IPS DF 6.9 (cell line): ENCODE measurements around the gene SLC12A8.

Experiments
- DNase-seq: peaks from one replicate; pipeline ENCODE4 v3.0.0-alpha.2; 2013; ENCODE audit warnings: low read depth, low spot score
- H3K27ac ChIP-seq: one replicate; pipeline ENCODE4 v1.5.1; 2013; ENCODE audit warnings: low read length, control low read depth
- H3K27me3 ChIP-seq: 2 replicates; pipeline ENCODE4 v1.6.1; 2013; ENCODE audit warnings: mild to moderate bottlenecking, low read length; ENCODE audit not compliant: control insufficient read depth, insufficient read depth
- H3K36me3 ChIP-seq: 2 replicates; pipeline ENCODE4 v1.6.1; 2013; ENCODE audit warnings: low read length; ENCODE audit not compliant: control insufficient read depth, insufficient read depth
- H3K4me1 ChIP-seq: 2 replicates; pipeline ENCODE4 v1.6.1; 2013; ENCODE audit warnings: low read length; ENCODE audit not compliant: control insufficient read depth, insufficient read depth
- H3K4me3 ChIP-seq: 2 replicates; pipeline ENCODE4 v1.5.1; 2013; ENCODE audit warnings: mild to moderate bottlenecking, low read length
- H3K9me3 ChIP-seq: 2 replicates; pipeline ENCODE4 v1.6.1; 2013; ENCODE audit warnings: low read length, inconsistent platforms; ENCODE audit not compliant: control insufficient read depth, insufficient read depth
- WGBS: extraction: QIAGEN DNeasy Blood & Tissue Kit; methylation state at CpG from one replicate; pipeline ENCODE4 v1.1.7; 2013; ENCODE audit warnings: mixed read lengths, missing lambda C conversion rate; ENCODE audit not compliant: insufficient read length, insufficient coverage; 5-methylcytosine and 5-hydroxymethylcytosine counted together

The SLC12A8 gene

GRCh38 chr3:125140011-125140817 is 72.3 kb downstream of the SLC12A8 start:
- no peaks in the 10 kb centered on the region for H3K36me3 ChIP-seq
- H3K4me3 ChIP-seq = no peak overlapping the region
- H3K4me1 ChIP-seq = peaks cover 8% of the 10 kb centered on the region
- no CpG with 5 or more reads among the region's 12 CpGs for WGBS
- no peaks in the 10 kb centered on the region for H3K27me3 ChIP-seq
- no peak overlapping the region for H3K27ac ChIP-seq
- no peaks in the 10 kb centered on the region for H3K9me3 ChIP-seq
- no peak for DNase-seq

- peaks cover 5% of the 10 kb centered on the region for H3K4me1 ChIP-seq
- WGBS = no CpG with 5 or more reads among the region's 4 CpGs
Observed at GRCh38 chr3:125139386-125139785, 73.2 kb downstream of the SLC12A8 start.

GRCh38 chr3:125137358-125138033 is 75.1 kb downstream of the SLC12A8 start:
- H3K27ac ChIP-seq = no peak overlapping the region
- no peak overlapping the region for H3K4me3 ChIP-seq
- no peaks in the 10 kb centered on the region for H3K36me3 ChIP-seq
- no peak for DNase-seq
- H3K4me1 ChIP-seq = 0 out of 2 replicates have a peak, but pooled peaks cover 2% of the 10 kb centered on the region
- no peaks in the 10 kb centered on the region for H3K9me3 ChIP-seq
- H3K27me3 ChIP-seq = no peaks in the 10 kb centered on the region
- 100% methylated on average over 7 of the region's 17 CpGs for WGBS

More at GRCh38 chr3:125139386-125139785, 73.2 kb downstream of the SLC12A8 start:
- Histone ChIP-seq H3K27me3 (no peaks in the 10 kb centered on the region), H3K9me3 (no peaks in the 10 kb centered on the region), H3K27ac (no peak overlapping the region), H3K4me3 (no peak overlapping the region), H3K36me3 (no peaks in the 10 kb centered on the region)
- no peak for DNase-seq

GRCh38 chr3:125136966-125137357 is 75.6 kb downstream of the SLC12A8 start:
- WGBS = no CpG with 5 or more reads among the region's 7 CpGs
- no peak for DNase-seq
- no peaks in the 10 kb centered on the region for H3K9me3 ChIP-seq
- H3K36me3 ChIP-seq = no peaks in the 10 kb centered on the region
- no peak overlapping the region for H3K27ac ChIP-seq
- H3K4me3 ChIP-seq = no peak overlapping the region
- no peaks in the 10 kb centered on the region for H3K27me3 ChIP-seq
- no peaks in the 10 kb centered on the region for H3K4me1 ChIP-seq

GRCh38 chr3:125136515-125136914 is 76.0 kb downstream of the SLC12A8 start:
- no peaks in the 10 kb centered on the region for H3K4me1 ChIP-seq
- DNase-seq = no peak
- WGBS = no CpG with 5 or more reads among the region's 4 CpGs
- no peaks in the 10 kb centered on the region for H3K27me3 ChIP-seq
- H3K9me3 ChIP-seq = no peaks in the 10 kb centered on the region
- H3K27ac ChIP-seq = no peak overlapping the region
- no peak overlapping the region for H3K4me3 ChIP-seq
- H3K36me3 ChIP-seq = no peaks in the 10 kb centered on the region

GRCh38 chr3:125134952-125135351 is 77.6 kb downstream of the SLC12A8 start:
- H3K27ac ChIP-seq = no peak overlapping the region
- H3K27me3 ChIP-seq = no peaks in the 10 kb centered on the region
- H3K9me3 ChIP-seq = no peaks in the 10 kb centered on the region
- H3K4me1 ChIP-seq = no peaks in the 10 kb centered on the region
- no peak overlapping the region for H3K4me3 ChIP-seq
- no peak for DNase-seq
- no peaks in the 10 kb centered on the region for H3K36me3 ChIP-seq
- no CpG with 5 or more reads among the region's 6 CpGs for WGBS

GRCh38 chr3:125132815-125133214 is 79.7 kb downstream of the SLC12A8 start:
- H3K27ac ChIP-seq = no peak overlapping the region
- DNase-seq = no peak
- no CpG with 5 or more reads among the region's 2 CpGs for WGBS
- H3K4me1 ChIP-seq = no peaks in the 10 kb centered on the region
- no peaks in the 10 kb centered on the region for H3K27me3 ChIP-seq
- H3K9me3 ChIP-seq = no peaks in the 10 kb centered on the region
- no peak overlapping the region for H3K4me3 ChIP-seq
- H3K36me3 ChIP-seq = no peaks in the 10 kb centered on the region

GRCh38 chr3:125129512-125129997 is 83.0 kb downstream of the SLC12A8 start:
- Histone ChIP-seq H3K4me1 (no peaks in the 10 kb centered on the region), H3K9me3 (no peaks in the 10 kb centered on the region), H3K4me3 (no peak overlapping the region), H3K27ac (no peak overlapping the region), H3K36me3 (no peaks in the 10 kb centered on the region), H3K27me3 (no peaks in the 10 kb centered on the region)
- no peak for DNase-seq
- no CpG with 5 or more reads among the region's 10 CpGs for WGBS

- Histone ChIP-seq H3K4me1 (no peaks in the 10 kb centered on the region), H3K9me3 (no peaks in the 10 kb centered on the region), H3K27ac (no peak overlapping the region), H3K36me3 (no peaks in the 10 kb centered on the region), H3K4me3 (no peak overlapping the region), H3K27me3 (no peaks in the 10 kb centered on the region)
- DNase-seq = no peak
- no CpG with 5 or more reads among the region's 3 CpGs for WGBS
Observed at GRCh38 chr3:125128861-125129501, 83.6 kb downstream of the SLC12A8 start.

- no peak overlapping the region for H3K27ac ChIP-seq
- no peaks in the 10 kb centered on the region for H3K36me3 ChIP-seq
- no CpG with 5 or more reads among the region's 2 CpGs for WGBS
Observed at GRCh38 chr3:125126323-125126722, 86.2 kb downstream of the SLC12A8 start.

More at GRCh38 chr3:125126323-125126722, 86.2 kb downstream of the SLC12A8 start:
- H3K9me3 ChIP-seq = no peaks in the 10 kb centered on the region
- H3K4me3 ChIP-seq = no peak overlapping the region
- no peaks in the 10 kb centered on the region for H3K27me3 ChIP-seq
- peaks cover 3% of the 10 kb centered on the region; the same call in 1 of the 2 replicates for H3K4me1 ChIP-seq
- no peak for DNase-seq
